Ovary (tissue), 9 donors: ENCODE measurements around the gene TCEA2. TPM values are rescaled to one million over a fixed set of nuclear protein-coding genes. Genes with fewer than 3 reads are reported as not detected.

Experiments used
- DNase-seq, 5 donors: peaks; one replicate each; pipeline ENCODE4 v3.0.0-alpha.2; 2019 to 2020
- H3K27ac ChIP-seq, 2 donors: fragments of 200-600 bp; one replicate each; pipeline versions ENCODE4 v1.5.1 to v1.8.0; 2019 to 2022
- H3K27me3 ChIP-seq: fragments of 200-600 bp; one replicate; pipeline ENCODE4 v1.8.0; 2022
- H3K36me3 ChIP-seq: fragments of 200-600 bp; sonication (generic); one replicate; pipeline ENCODE4 v1.5.1; 2019
- H3K4me1 ChIP-seq: one replicate; pipeline ENCODE4 v1.8.1; 2013; ENCODE audit warnings: mild to moderate bottlenecking, moderate library complexity; ENCODE audit not compliant: insufficient read depth
- H3K4me3 ChIP-seq: fragments of 200-600 bp; sonication (generic); one replicate; pipeline ENCODE4 v1.5.1; 2017
- H3K9me3 ChIP-seq, 2 donors: fragments of 200-600 bp in 1 of 2; sonication (generic) in 1 of 2; one replicate each; pipeline versions ENCODE4 v1.5.1 to v1.8.1; 2013 to 2019; ENCODE audit warnings: mild to moderate bottlenecking in 1 of 2, moderate library complexity in 1 of 2
- CTCF ChIP-seq, 3 donors: fragments of 450-650 bp in 2 of 3; fragments of 200-600 bp in 1 of 3; IDR thresholded peaks; one replicate each; pipeline versions ENCODE4 v1.5.1 to v1.8.0; 2016 to 2022; ENCODE audit warnings: antibody characterized with exemption in 3 of 3, mild to moderate bottlenecking in 1 of 3
- POLR2A ChIP-seq: fragments of 450-650 bp; IDR thresholded peaks from one replicate; pipeline ENCODE4 v1.6.1; 2017; ENCODE audit warnings: antibody characterized with exemption, mild to moderate bottlenecking, moderate library complexity
- WGBS, 3 donors: extraction: QIAGEN DNeasy Blood & Tissue Kit in 1 of 3; methylation state at CpG; one replicate each; pipeline versions ENCODE4 v1.1.5 to v1.1.7; 2013 to 2017; 5-methylcytosine and 5-hydroxymethylcytosine counted together
- intact Hi-C, 4 donors: fragments of 100-400 bp; cut with DNase I; formaldehyde crosslinking; loops; one replicate each; pipeline versions ENCODE4 v1.11.0 to v1.15.1; 2022 to 2023
- microRNA-seq, 3 donors: library from miRNA; unstranded; fragments of <30 nt; microRNA quantifications; one replicate each; pipeline versions ENCODE4 to v1.2.0, GENCODE V29; 2019 to 2020
- polyA plus RNA-seq, 2 donors: library from polyadenylated mRNA; stranded (reverse); fragments of 200-250 nt in 1 of 2; fragments of 350-450 nt in 1 of 2; fragmentation: Illumina TruSeq in 1 of 2; extraction: RNeasy Lipid Tissue Mini Kit (QIAGEN cat#74804) in 1 of 2; gene quantifications; one replicate each; pipeline ENCODE4 v1.2.3, GENCODE V29; 2013 to 2014
- small RNA-seq: library from RNA; depleted of rRNA; stranded (forward); fragments of <200 nt; gene quantifications from one replicate; pipeline ENCODE3, GENCODE V24; 2016
- total RNA-seq, 7 donors: library from RNA; depleted of rRNA in 2 of 7; stranded (reverse); fragments of >200 nt in 2 of 7; fragmentation: NEBNext Ultra II Directional in 3 of 7; extraction: Animal tissue kit (Norgen Biotek cat#: 25700) in 3 of 7; gene quantifications; one replicate each; pipeline versions ENCODE4 v1.1.0 to v1.2.4, GENCODE V29; 2016 to 2023
- donor health status: DM: no; HTN: no; CAD: no; lungs with moderate emphysema.
- donor health status: DM: no; HTN: no; CAD: no.
- donor health status: Bipolar disorder and iron deficiency.
- donor health status: DM: yes; HTN: yes; CAD: no.
- donor health status: DM: no; HTN: no; CAD: no.
- donor health status: DM: yes; HTN: yes; CAD: no.

TCEA2 gene
- total and polyA plus RNA-seq, 9 donors, result 20.0 to 93.5 (median 71.9) TPM

GRCh38 chr20:64121586-64121985, 58.6 kb downstream of the TCEA2 start:
- Histone ChIP-seq H3K4me1 (peaks cover 2% of the 10 kb centered on the region), H3K27me3 (no peaks in the 10 kb centered on the region), H3K4me3 (no peak overlapping the region), H3K27ac (no peak overlapping the region), H3K9me3 (no peaks in the 10 kb centered on the region), H3K36me3 (no peaks in the 10 kb centered on the region)
- DNase-seq, result peak in 1 of 5 donors; percentile 11
- WGBS, 3 donors, result 69 to 81% (median 75%) methylated on average over 12 of the region's 12 CpGs
- TF ChIP-seq POLR2A, result no peak
- TF ChIP-seq CTCF (IDR thresholded peaks at IDR 0.05), result no peak
- intact Hi-C loops, result no loop called here

Small RNA genes lying within 50 kb of the gene (microRNA-seq; reads per million reads assigned to microRNA genes)
- 0 reads per million in 3 donors for gene MIR6813

Small RNA genes lying within 50 kb of the gene (small RNA-seq; reads per million reads assigned to genes)
- gene AL355803.1 (not detected), gene MIR6813 (not detected)

Other genes with a start within 250 kb of the TCEA2 start
- 10 to 100 TPM; 11.4 to 55.1 (median 35.2) TPM for gene ZBTB46, start 231.9 kb upstream of the TCEA2 start, total RNA-seq
- 10 to 100 TPM in 1 of 2 donors, 1 to 10 TPM in 1; 4.1 to 12.2 TPM for gene ZBTB46, start 231.9 kb upstream of the TCEA2 start, polyA plus RNA-seq
- gene ABHD16B, start 201.7 kb upstream of the TCEA2 start, total RNA-seq, result not detected
- gene ABHD16B, start 201.7 kb upstream of the TCEA2 start, polyA plus RNA-seq, result under 1 TPM in 1 of 2 donors, not detected in 1; 0.57 TPM
- gene TPD52L2, start 197.9 kb upstream of the TCEA2 start, total RNA-seq, result 10 to 100 TPM; 51.5 to 78.0 (median 68.8) TPM
- gene TPD52L2, start 197.9 kb upstream of the TCEA2 start, polyA plus RNA-seq, result 10 to 100 TPM; 73.3 to 78.9 TPM
- gene DNAJC5, start 168.1 kb upstream of the TCEA2 start, total RNA-seq, result 10 to 100 TPM; 12.4 to 32.8 (median 26.5) TPM
- gene DNAJC5, start 168.1 kb upstream of the TCEA2 start, polyA plus RNA-seq, result 10 to 100 TPM; 11.1 to 12.3 TPM
- gene UCKL1, start 106.8 kb upstream of the TCEA2 start, total RNA-seq, result 10 to 100 TPM; 32.0 to 58.6 (median 47.0) TPM
- gene UCKL1, start 106.8 kb upstream of the TCEA2 start, polyA plus RNA-seq, result 10 to 100 TPM in 1 of 2 donors, 1 to 10 TPM in 1; 6.6 to 54.4 TPM
- gene ZNF512B, start 93.3 kb upstream of the TCEA2 start, total RNA-seq, result 10 to 100 TPM in 5 of 7 donors, 1 to 10 TPM in 2; 6.3 to 24.7 (median 22.3) TPM
- gene ZNF512B, start 93.3 kb upstream of the TCEA2 start, polyA plus RNA-seq, result 10 to 100 TPM in 1 of 2 donors, 1 to 10 TPM in 1; 2.5 to 14.0 TPM
- 1 to 10 TPM in 2 of 7 donors, under 1 TPM in 5; 0.20 to 3.1 (median 0.65) TPM for gene SAMD10, start 83.6 kb upstream of the TCEA2 start, total RNA-seq
- gene SAMD10, start 83.6 kb upstream of the TCEA2 start, polyA plus RNA-seq, result under 1 TPM; 0.27 to 0.50 TPM
- gene PRPF6, start 82.1 kb upstream of the TCEA2 start, total RNA-seq, result 10 to 100 TPM; 46.5 to 84.9 (median 73.4) TPM
- 10 to 100 TPM; 60.0 to 61.6 TPM for gene PRPF6, start 82.1 kb upstream of the TCEA2 start, polyA plus RNA-seq
- gene C20orf204, start 27.0 kb upstream of the TCEA2 start, total RNA-seq, result 1 to 10 TPM in 6 of 7 donors, under 1 TPM in 1; 0.60 to 2.8 (median 1.8) TPM
- under 1 TPM; 0.20 to 0.61 TPM for gene C20orf204, start 27.0 kb upstream of the TCEA2 start, polyA plus RNA-seq
- gene SOX18, start 13.6 kb upstream of the TCEA2 start, total RNA-seq, result 10 to 100 TPM in 5 of 7 donors, 1 to 10 TPM in 2; 2.0 to 63.8 (median 13.1) TPM
- 10 to 100 TPM in 1 of 2 donors, 1 to 10 TPM in 1; 2.7 to 12.0 TPM for gene SOX18, start 13.6 kb upstream of the TCEA2 start, polyA plus RNA-seq
- gene RGS19, start 16.3 kb downstream of the TCEA2 start, total RNA-seq, result 1 to 10 TPM; 3.3 to 7.6 (median 4.6) TPM
- 1 to 10 TPM; 2.1 to 4.5 TPM for gene RGS19, start 16.3 kb downstream of the TCEA2 start, polyA plus RNA-seq
- gene OPRL1, start 16.9 kb downstream of the TCEA2 start, total RNA-seq, result under 1 TPM; 0.12 to 0.80 (median 0.43) TPM
- under 1 TPM; 0.25 to 0.62 TPM for gene OPRL1, start 16.9 kb downstream of the TCEA2 start, polyA plus RNA-seq
- gene LKAAEAR1, start 21.2 kb downstream of the TCEA2 start, total RNA-seq, result 10 to 100 TPM in 1 of 7 donors, not detected in 6; 10.5 TPM
- not detected for gene LKAAEAR1, start 21.2 kb downstream of the TCEA2 start, polyA plus RNA-seq
- not detected for gene NPBWR2, start 44.4 kb downstream of the TCEA2 start, total RNA-seq
- not detected for gene NPBWR2, start 44.4 kb downstream of the TCEA2 start, polyA plus RNA-seq
- gene MYT1, start 101.3 kb downstream of the TCEA2 start, total RNA-seq, result under 1 TPM; 0.05 to 0.25 (median 0.15) TPM
- under 1 TPM in 1 of 2 donors, not detected in 1; 0.07 TPM for gene MYT1, start 101.3 kb downstream of the TCEA2 start, polyA plus RNA-seq
- 10 to 100 TPM; 32.0 to 96.3 (median 79.0) TPM for gene PCMTD2, start 192.6 kb downstream of the TCEA2 start, total RNA-seq
- 10 to 100 TPM; 58.8 to 66.0 TPM for gene PCMTD2, start 192.6 kb downstream of the TCEA2 start, polyA plus RNA-seq